HG02588 (cell line): ENCODE results near the gene TAF1B.

Experiments
- ATAC-seq: cut with Tn5 transposase; IDR thresholded peaks from one replicate; pipeline ENCODE4 v1.9.1; 2021; ENCODE audit warnings: mild to moderate bottlenecking, moderate library complexity; ENCODE audit not compliant: unreplicated experiment

The TAF1B gene

GRCh38 chr2:9961013-9961412, 117.7 kb downstream of the TAF1B start:
- no peak for ATAC-seq

GRCh38 chr2:9964334-9964980, 121.2 kb downstream of the TAF1B start:
- ATAC-seq, result no peak

- ATAC-seq, result no peak
Observed at GRCh38 chr2:9965119-9965822, 122.0 kb downstream of the TAF1B start.

GRCh38 chr2:9966491-9967022, 123.3 kb downstream of the TAF1B start:
- no peak for ATAC-seq

- ATAC-seq, result no peak
Observed at GRCh38 chr2:9967053-9967775, 123.9 kb downstream of the TAF1B start.

- ATAC-seq, result no peak
Observed at GRCh38 chr2:9968553-9969497, 125.6 kb downstream of the TAF1B start.

GRCh38 chr2:9970200-9971044, 127.1 kb downstream of the TAF1B start:
- ATAC-seq, result no peak

GRCh38 chr2:9971105-9971818, 128.0 kb downstream of the TAF1B start:
- ATAC-seq, result no peak

GRCh38 chr2:9971890-9972289, 128.6 kb downstream of the TAF1B start:
- no peak for ATAC-seq

GRCh38 chr2:9972621-9973479, 129.6 kb downstream of the TAF1B start:
- no peak for ATAC-seq

- no peak for ATAC-seq
Observed at GRCh38 chr2:9973690-9974089, 130.4 kb downstream of the TAF1B start.

GRCh38 chr2:9974343-9974742, 131.1 kb downstream of the TAF1B start:
- ATAC-seq, result no peak

- ATAC-seq, result no peak
Observed at GRCh38 chr2:9975328-9975727, 132.1 kb downstream of the TAF1B start.

GRCh38 chr2:9975805-9976447, 132.7 kb downstream of the TAF1B start:
- no peak for ATAC-seq

GRCh38 chr2:9979977-9980376, 136.7 kb downstream of the TAF1B start:
- no peak for ATAC-seq

- no peak for ATAC-seq
Observed at GRCh38 chr2:9980520-9980919, 137.2 kb downstream of the TAF1B start.

GRCh38 chr2:9981655-9982054, 138.4 kb downstream of the TAF1B start:
- no peak for ATAC-seq

- ATAC-seq, result no peak
Observed at GRCh38 chr2:9982248-9982647, 139.0 kb downstream of the TAF1B start.
